DND-41 (cell line): Measurements from ENCODE around the gene EPHA7.

Source experiments
- ATAC-seq: fragments of 200-7000 bp; cut with Tn5 transposase; 3 replicates; pipeline ENCODE4 v1.9.1; 2021; ENCODE audit warnings: low read depth; ENCODE audit not compliant: insufficient read depth
- DNase-seq: peaks from one replicate; pipeline ENCODE4 v3.0.0-alpha.2; 2020
- H2AFZ ChIP-seq: 2 replicates; pipeline ENCODE4 v1.6.0; 2012; ENCODE audit warnings: low read depth, low read length
- H3K27ac ChIP-seq: 2 replicates; pipeline ENCODE4 v1.5.1; 2012; ENCODE audit warnings: low read length, inconsistent platforms
- H3K27me3 ChIP-seq: fragments of 200-600 bp; sonication (generic); 2 replicates; pipeline ENCODE4 v1.6.0; 2012; ENCODE audit warnings: low read length, mild to moderate bottlenecking, inconsistent platforms; ENCODE audit not compliant: insufficient read depth, poor library complexity
- H3K36me3 ChIP-seq: 2 replicates; pipeline ENCODE4 v1.5.1; 2012; ENCODE audit warnings: low read length, inconsistent platforms; ENCODE audit not compliant: insufficient read depth
- H3K4me1 ChIP-seq: 2 replicates; pipeline ENCODE4 v1.5.1; 2012; ENCODE audit warnings: mild to moderate bottlenecking, low read length; ENCODE audit not compliant: insufficient read depth
- H3K4me2 ChIP-seq: 2 replicates; pipeline ENCODE4 v1.6.0; 2012; ENCODE audit warnings: mild to moderate bottlenecking, moderate library complexity, low read length, inconsistent platforms; ENCODE audit not compliant: insufficient read depth
- H3K4me3 ChIP-seq, 2 experiments: fragments of 200-600 bp in 1 of 2; shearing (Covaris generic) in 1 of 2; 2 replicates each; pipeline ENCODE4 v1.5.1; 2012 to 2016; ENCODE audit warnings: inconsistent platforms in 2 of 2, low read length in 2 of 2, mild to moderate bottlenecking in 2 of 2, low read depth in 1 of 2, moderate library complexity in 1 of 2
- H3K79me2 ChIP-seq: 2 replicates; pipeline ENCODE4 v1.6.0; 2012; ENCODE audit warnings: low read length, inconsistent platforms; ENCODE audit not compliant: insufficient read depth
- H3K9ac ChIP-seq: 2 replicates; pipeline ENCODE4 v1.6.0; 2012; ENCODE audit warnings: low read depth, mild to moderate bottlenecking, inconsistent platforms, low read length, moderate library complexity
- H3K9me3 ChIP-seq: 2 replicates; pipeline ENCODE4 v1.5.1; 2012; ENCODE audit warnings: low read length, moderate library complexity, mild to moderate bottlenecking, inconsistent platforms; ENCODE audit not compliant: insufficient read depth, severe bottlenecking
- H4K20me1 ChIP-seq: 2 replicates; pipeline ENCODE4 v1.6.0; 2012; ENCODE audit warnings: low read length; ENCODE audit not compliant: insufficient read depth
- CTCF ChIP-seq: IDR thresholded peaks from 2 replicates; pipeline ENCODE4 v1.5.1; 2012; ENCODE audit warnings: borderline replicate concordance, low read length, moderate library complexity, mild to moderate bottlenecking; ENCODE audit not compliant: poor library complexity, severe bottlenecking; ENCODE audit errors: extremely low read depth
- EZH2 ChIP-seq: IDR thresholded peaks from 3 replicates; pipeline ENCODE4 v1.6.1; 2012; ENCODE audit warnings: borderline replicate concordance, low read depth, mild to moderate bottlenecking, moderate library complexity, low read length, inconsistent platforms; ENCODE audit not compliant: severe bottlenecking

EPHA7 gene

GRCh38 chr6:93453956-93454355 lies 34.6 kb upstream of the EPHA7 start:
- Histone ChIP-seq H3K79me2 (no peaks in the 10 kb centered on the region), H3K9me3 (no peaks in the 10 kb centered on the region), H3K4me1 (no peaks in the 10 kb centered on the region), H3K4me2 (no peak overlapping the region), H3K27ac (no peak overlapping the region), H3K27me3 (no peaks in the 10 kb centered on the region), H3K9ac (no peak overlapping the region), H2AFZ (no peak overlapping the region), H3K36me3 (no peaks in the 10 kb centered on the region), H3K4me3 (no peak overlapping the region), H4K20me1 (no peaks in the 10 kb centered on the region)
- TF ChIP-seq EZH2 (no peak), CTCF (no peak)
- ATAC-seq: no peak
- no peak for DNase-seq

GRCh38 chr6:93447874-93448273 lies 28.5 kb upstream of the EPHA7 start:
- Histone ChIP-seq H3K9ac (no peak overlapping the region), H4K20me1 (no peaks in the 10 kb centered on the region), H3K79me2 (no peaks in the 10 kb centered on the region), H3K4me1 (no peaks in the 10 kb centered on the region), H3K4me3 (no peak overlapping the region), H3K36me3 (no peaks in the 10 kb centered on the region), H2AFZ (no peak overlapping the region), H3K27ac (no peak overlapping the region), H3K4me2 (no peak overlapping the region), H3K27me3 (no peaks in the 10 kb centered on the region), H3K9me3 (no peaks in the 10 kb centered on the region)
- no peak for DNase-seq
- TF ChIP-seq CTCF: no peak
- no peak for TF ChIP-seq EZH2
- ATAC-seq: no peak

GRCh38 chr6:93437491-93437890 lies 18.1 kb upstream of the EPHA7 start:
- Histone ChIP-seq H3K4me2 (no peak overlapping the region), H3K4me3 (no peak overlapping the region), H3K9me3 (no peaks in the 10 kb centered on the region), H2AFZ (no peak overlapping the region), H3K36me3 (no peaks in the 10 kb centered on the region), H3K4me1 (no peaks in the 10 kb centered on the region), H3K79me2 (no peaks in the 10 kb centered on the region), H4K20me1 (no peaks in the 10 kb centered on the region), H3K27me3 (no peaks in the 10 kb centered on the region), H3K27ac (no peak overlapping the region), H3K9ac (no peak overlapping the region)
- DNase-seq: no peak
- no peak for ATAC-seq
- no peak for TF ChIP-seq CTCF
- no peak for TF ChIP-seq EZH2

- DNase-seq: no peak
- Histone ChIP-seq H3K4me1 (no peaks in the 10 kb centered on the region), H3K4me2 (no peak overlapping the region)
Measured at GRCh38 chr6:93433592-93433991, 14.2 kb upstream of the EPHA7 start.

More at GRCh38 chr6:93433592-93433991, 14.2 kb upstream of the EPHA7 start:
- Histone ChIP-seq H3K27me3 (no peaks in the 10 kb centered on the region), H3K27ac (no peak overlapping the region), H3K36me3 (no peaks in the 10 kb centered on the region), H3K9me3 (no peaks in the 10 kb centered on the region), H3K4me3 (no peak overlapping the region), H2AFZ (no peak overlapping the region), H3K9ac (no peak overlapping the region), H4K20me1 (no peaks in the 10 kb centered on the region), H3K79me2 (no peaks in the 10 kb centered on the region)
- TF ChIP-seq EZH2 (no peak), CTCF (no peak)
- ATAC-seq: no peak
